Measurements from ENCODE around the gene DDX25.

DNA sequence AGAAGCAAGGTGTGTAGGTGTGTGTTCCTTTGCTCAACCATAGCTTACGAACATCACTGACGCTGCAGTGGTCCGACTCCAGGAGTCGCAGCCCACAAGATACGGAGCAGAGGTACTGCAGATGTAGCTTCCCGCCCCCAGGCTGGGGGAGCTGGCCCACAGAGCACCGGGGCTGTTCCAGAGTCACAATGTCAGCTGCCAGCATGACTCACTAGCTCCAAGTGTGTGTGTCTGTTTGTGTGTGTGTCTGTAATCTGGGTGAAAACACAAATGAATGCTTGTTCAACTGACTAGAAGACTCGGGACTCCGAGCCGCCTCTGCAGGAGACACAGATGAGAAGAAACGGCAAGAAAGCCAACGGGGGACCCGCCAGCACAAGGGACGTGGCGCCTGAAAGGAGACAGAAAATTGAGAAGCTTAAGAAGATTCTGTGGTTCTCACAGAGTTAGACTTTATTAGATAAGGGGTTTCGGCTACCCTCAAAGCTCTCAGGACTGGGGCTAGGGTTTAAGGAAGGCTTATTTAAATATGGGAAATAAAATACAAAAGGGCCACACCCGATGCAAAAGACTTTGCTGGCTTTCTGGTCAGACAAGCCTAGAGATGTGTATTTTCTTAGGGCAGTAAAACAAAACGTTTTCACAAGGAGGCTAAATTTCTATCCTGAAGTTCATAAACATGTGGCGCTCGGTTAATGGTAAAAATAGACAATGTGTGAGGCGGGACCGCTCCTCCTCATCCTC lies 52.3 kb downstream of the DDX25 start:
- TF ChIP-seq POLR2A (IDR thresholded peaks at IDR 0.05), result no peak
- TF ChIP-seq, protein P1, sequence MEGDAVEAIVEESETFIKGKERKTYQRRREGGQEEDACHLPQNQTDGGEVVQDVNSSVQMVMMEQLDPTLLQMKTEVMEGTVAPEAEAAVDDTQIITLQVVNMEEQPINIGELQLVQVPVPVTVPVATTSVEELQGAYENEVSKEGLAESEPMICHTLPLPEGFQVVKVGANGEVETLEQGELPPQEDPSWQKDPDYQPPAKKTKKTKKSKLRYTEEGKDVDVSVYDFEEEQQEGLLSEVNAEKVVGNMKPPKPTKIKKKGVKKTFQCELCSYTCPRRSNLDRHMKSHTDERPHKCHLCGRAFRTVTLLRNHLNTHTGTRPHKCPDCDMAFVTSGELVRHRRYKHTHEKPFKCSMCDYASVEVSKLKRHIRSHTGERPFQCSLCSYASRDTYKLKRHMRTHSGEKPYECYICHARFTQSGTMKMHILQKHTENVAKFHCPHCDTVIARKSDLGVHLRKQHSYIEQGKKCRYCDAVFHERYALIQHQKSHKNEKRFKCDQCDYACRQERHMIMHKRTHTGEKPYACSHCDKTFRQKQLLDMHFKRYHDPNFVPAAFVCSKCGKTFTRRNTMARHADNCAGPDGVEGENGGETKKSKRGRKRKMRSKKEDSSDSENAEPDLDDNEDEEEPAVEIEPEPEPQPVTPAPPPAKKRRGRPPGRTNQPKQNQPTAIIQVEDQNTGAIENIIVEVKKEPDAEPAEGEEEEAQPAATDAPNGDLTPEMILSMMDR (IDR thresholded peaks at IDR 0.05), result no peak

Measured in body of pancreas (tissue), 4 donors.